H1 (cell line): Measurements from ENCODE around the gene RTP1.

Source experiments
- CEBPB ChIP-seq: IDR thresholded peaks from 2 replicates; pipeline ENCODE4 v1.6.1; 2012; ENCODE audit warnings: low read depth, low read length
- CTCF ChIP-seq, 3 experiments: IDR thresholded peaks; 1 replicate in 2 of 3; 2 replicates in 1 of 3; pipeline versions ENCODE4 v1.5.1 to v1.6.1; 2011; ENCODE audit warnings: low read length in 3 of 3, mild to moderate bottlenecking in 3 of 3, inconsistent platforms in 2 of 3, low read depth in 1 of 3, moderate library complexity in 1 of 3; ENCODE audit not compliant: insufficient read depth in 1 of 3; ENCODE audit errors: control extremely low read depth in 1 of 3
- EGR1 ChIP-seq: IDR thresholded peaks from 2 replicates; pipeline ENCODE4 v1.6.1; 2011; ENCODE audit warnings: low read depth, low read length, borderline replicate concordance
- JUND ChIP-seq: IDR thresholded peaks from 2 replicates; pipeline ENCODE4 v1.6.1; 2011; ENCODE audit warnings: mild to moderate bottlenecking, improper control_type of control experiment, low read length
- NRF1 ChIP-seq: IDR thresholded peaks from 2 replicates; pipeline ENCODE4 v1.6.1; 2011; ENCODE audit warnings: mild to moderate bottlenecking, low read depth, low read length, improper control_type of control experiment
- POLR2A ChIP-seq, 2 experiments: IDR thresholded peaks; 1 replicate in 1 of 2; 2 replicates in 1 of 2; pipeline ENCODE4 v1.6.1; 2011; ENCODE audit warnings: low read depth in 2 of 2, low read length in 2 of 2, mild to moderate bottlenecking in 2 of 2; ENCODE audit errors: control extremely low read depth in 1 of 2
- SUZ12 ChIP-seq: fragments of 200-600 bp; sonication (generic); IDR thresholded peaks from 2 replicates; pipeline ENCODE4 v1.6.1; 2012; ENCODE audit warnings: mild to moderate bottlenecking, inconsistent platforms, low read length, moderate library complexity, mixed read lengths
- USF2 ChIP-seq: IDR thresholded peaks from 2 replicates; pipeline ENCODE4 v1.6.1; 2011; ENCODE audit warnings: low read length, improper control_type of control experiment
- ZNF274 ChIP-seq: IDR thresholded peaks from 2 replicates; pipeline ENCODE4 v1.7.0; 2012; ENCODE audit warnings: low read length, borderline replicate concordance; ENCODE audit errors: extremely low read depth

- no peak for TF ChIP-seq POLR2A (IDR thresholded peaks at IDR 0.05; ENCODE audit: control extremely low read depth in 1 of 2, low read depth in 2 of 2, low read length in 2 of 2)
- no peak for TF ChIP-seq CTCF (IDR thresholded peaks at IDR 0.05; ENCODE audit: control extremely low read depth in 1 of 3, insufficient read depth in 1 of 3, low read depth in 1 of 3, low read length in 3 of 3)
- no peak for TF ChIP-seq USF2
- TF ChIP-seq NRF1 = no peak
- TF ChIP-seq JUND = no peak
- TF ChIP-seq EGR1 = no peak
- no peak for TF ChIP-seq CEBPB
- no peak for TF ChIP-seq ZNF274
- TF ChIP-seq SUZ12 = no peak
Observed at GRCh38 chr3:187222801-187223200, 25.5 kb downstream of the RTP1 start.
